Stimulated activated memory B cell treated with anti-CD40 and anti-IgM and Interleukin-4, amounts not matched to agents 10 μg/mL and 1 μg/mL and 100 μg/mL, for 72 hours (primary cell): ENCODE results near the gene CNOT6L.

Source experiments
- ATAC-seq: fragments of 150-1000 bp; cut with Tn5 transposase; 2 replicates; pipeline ENCODE4 v1.10.0; 2021
- H3K27ac Mint-ChIP-seq: one replicate; pipeline ENCODE4 v1.8.0; 2022; ENCODE audit warnings: mild to moderate bottlenecking, mixed read lengths
- H3K27me3 Mint-ChIP-seq: one replicate; pipeline ENCODE4 v1.8.0; 2022; ENCODE audit warnings: mixed read lengths
- H3K36me3 Mint-ChIP-seq: one replicate; pipeline ENCODE4 v1.8.0; 2022; ENCODE audit warnings: mixed read lengths
- H3K4me1 Mint-ChIP-seq: one replicate; pipeline ENCODE4 v1.8.0; 2022; ENCODE audit warnings: mixed read lengths
- H3K4me3 Mint-ChIP-seq: one replicate; pipeline ENCODE4 v1.8.0; 2022; ENCODE audit warnings: mild to moderate bottlenecking, moderate library complexity, mixed read lengths
- H3K9me3 Mint-ChIP-seq: one replicate; pipeline ENCODE4 v1.8.0; 2022; ENCODE audit warnings: mixed read lengths

Gene CNOT6L

DNA sequence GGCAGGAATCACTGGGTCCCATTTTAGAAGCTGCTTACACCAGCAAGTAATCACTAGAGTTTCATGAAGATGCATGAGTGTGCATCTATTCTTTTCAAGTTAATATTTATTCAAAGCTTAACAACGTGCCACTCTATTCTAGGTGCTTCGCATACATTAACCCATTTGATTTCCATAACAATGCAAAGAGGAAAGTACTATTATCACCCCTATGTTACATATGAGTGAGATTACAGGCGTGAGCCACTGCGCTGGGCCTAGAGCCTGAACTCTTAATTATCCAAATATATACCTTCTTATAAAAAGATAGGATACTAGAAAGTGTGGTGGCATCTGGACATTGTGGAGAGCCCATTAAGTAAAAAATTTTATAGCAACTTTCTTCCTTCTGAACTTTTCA lies 148.1 kb downstream of the CNOT6L start:
- no peak overlapping the region for H3K27ac Mint-ChIP-seq
- no peak for ATAC-seq
- H3K4me1 Mint-ChIP-seq, result no peaks in the 10 kb centered on the region
- H3K9me3 Mint-ChIP-seq, result no peaks in the 10 kb centered on the region
- no peaks in the 10 kb centered on the region for H3K36me3 Mint-ChIP-seq
- no peak overlapping the region for H3K4me3 Mint-ChIP-seq
- H3K27me3 Mint-ChIP-seq, result no peaks in the 10 kb centered on the region

DNA sequence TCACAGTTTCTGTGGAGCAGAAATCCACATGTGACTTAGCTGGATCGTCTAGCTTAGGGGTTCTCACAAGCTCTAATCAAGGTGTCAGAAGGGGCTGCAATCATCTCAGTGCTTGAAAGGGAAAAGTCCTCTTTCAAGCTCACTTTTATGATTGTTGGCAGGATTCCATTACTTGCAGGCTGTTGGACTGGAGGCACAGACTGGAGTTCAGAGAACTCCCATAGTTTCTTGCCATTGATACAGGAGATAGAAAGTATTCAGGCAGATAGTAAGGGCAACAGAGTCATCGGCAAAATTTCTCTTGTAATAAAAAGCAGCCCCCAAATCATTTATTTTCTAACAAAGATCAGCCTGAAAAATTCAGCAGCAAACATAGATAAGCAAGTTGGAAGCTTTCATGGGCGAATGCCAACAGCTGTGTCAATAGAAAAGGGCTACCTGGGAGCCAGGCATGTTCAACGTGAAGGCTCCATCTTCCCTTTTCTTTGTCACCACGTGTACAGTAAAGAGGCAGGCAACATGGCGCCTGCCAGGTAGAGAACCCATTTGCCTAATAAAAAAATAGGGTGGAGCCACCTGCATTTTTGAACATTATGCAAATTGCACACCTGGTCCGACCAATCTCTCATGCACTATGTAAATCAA lies 149.1 kb downstream of the CNOT6L start:
- no peaks in the 10 kb centered on the region for H3K36me3 Mint-ChIP-seq
- H3K9me3 Mint-ChIP-seq, result no peaks in the 10 kb centered on the region
- H3K4me1 Mint-ChIP-seq, result no peaks in the 10 kb centered on the region
- H3K27ac Mint-ChIP-seq, result no peak overlapping the region
- no peak for ATAC-seq
- H3K4me3 Mint-ChIP-seq, result no peak overlapping the region
- H3K27me3 Mint-ChIP-seq, result no peaks in the 10 kb centered on the region

DNA sequence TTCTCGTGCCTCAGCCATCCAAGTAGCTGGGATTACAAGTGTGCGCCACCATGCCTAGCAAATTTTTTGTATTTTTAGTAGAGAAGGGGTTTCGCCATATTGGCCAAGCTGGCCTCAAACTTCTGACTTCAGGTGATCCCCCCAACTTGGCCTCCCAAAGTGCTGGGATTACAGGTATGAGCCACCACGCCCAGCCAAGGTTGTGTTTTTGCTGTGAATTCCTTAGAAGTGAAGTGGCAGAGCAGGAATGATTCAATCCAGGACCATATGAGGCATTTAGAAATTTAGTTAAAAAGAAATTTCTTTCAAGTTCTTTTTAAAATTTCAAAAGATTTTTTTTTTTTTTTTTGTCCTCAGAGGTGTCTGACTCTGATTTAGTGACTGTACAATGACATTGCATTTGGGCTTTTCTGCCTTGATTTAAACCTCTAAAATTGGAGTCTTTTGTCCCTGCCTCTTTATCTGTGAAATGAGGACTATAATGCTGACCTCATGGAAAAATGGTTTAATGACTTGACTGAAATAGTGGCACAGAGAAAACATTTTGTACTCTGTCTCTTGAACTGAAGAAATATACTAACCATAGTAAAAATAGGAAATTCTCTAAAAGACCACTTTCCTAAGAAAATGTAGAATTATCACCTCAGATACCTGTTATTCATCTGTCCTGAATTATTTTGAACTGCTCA lies 153.6 kb downstream of the CNOT6L start:
- no peaks in the 10 kb centered on the region for H3K36me3 Mint-ChIP-seq
- H3K4me1 Mint-ChIP-seq, result no peaks in the 10 kb centered on the region
- no peaks in the 10 kb centered on the region for H3K9me3 Mint-ChIP-seq
- no peak for ATAC-seq
- H3K4me3 Mint-ChIP-seq, result no peak overlapping the region
- no peak overlapping the region for H3K27ac Mint-ChIP-seq
- H3K27me3 Mint-ChIP-seq, result no peaks in the 10 kb centered on the region
